CMK (cell line): ENCODE data around the gene C19orf67.

Experiments used
- DNase-seq: peaks from one replicate; pipeline ENCODE4 v3.0.0-alpha.2; 2010; ENCODE audit warnings: low read depth

The C19orf67 gene

GRCh38 chr19:14107581-14108461 is 22.2 kb upstream of the C19orf67 start:
- DNase-seq = no peak

- no peak for DNase-seq
Observed at GRCh38 chr19:14106840-14107239, 21.3 kb upstream of the C19orf67 start.

- DNase-seq = no peak
Observed at GRCh38 chr19:14105680-14106079, 20.1 kb upstream of the C19orf67 start.

GRCh38 chr19:14103310-14103709 is 17.7 kb upstream of the C19orf67 start:
- DNase-seq = no peak

GRCh38 chr19:14102756-14103155 is 17.2 kb upstream of the C19orf67 start:
- no peak for DNase-seq

DNA sequence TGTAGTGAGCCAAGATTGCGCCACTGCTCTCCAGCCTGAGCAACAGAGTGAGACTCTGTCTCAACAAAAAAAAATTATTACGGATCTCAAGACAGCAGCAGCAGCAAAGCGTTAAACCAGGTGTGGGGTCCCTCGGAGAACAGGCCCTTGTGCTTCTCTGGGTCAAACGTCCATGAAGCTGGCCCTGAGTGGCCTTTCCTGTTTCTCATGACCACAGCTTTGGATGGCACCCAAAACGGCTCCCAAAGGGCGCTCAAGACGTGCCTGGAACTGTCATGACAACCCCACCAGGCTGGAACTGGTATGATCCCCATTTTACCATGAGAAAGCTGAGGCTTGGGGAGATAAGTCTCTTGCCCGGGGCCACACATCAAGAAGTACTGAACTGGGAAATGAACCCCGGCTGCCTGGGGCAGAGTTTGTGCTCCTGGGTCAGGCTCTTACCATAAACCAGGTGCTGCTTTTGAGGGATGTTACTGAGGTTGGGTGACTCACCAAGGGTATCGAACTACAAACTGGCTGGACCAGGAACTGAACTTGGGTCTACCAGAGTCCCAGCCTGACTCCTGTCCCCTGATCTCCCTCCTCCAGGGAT is 16.6 kb upstream of the C19orf67 start:
- no peak for DNase-seq

- DNase-seq = no peak
Observed at GRCh38 chr19:14101003-14101545, 15.5 kb upstream of the C19orf67 start.

GRCh38 chr19:14097532-14098151 is 12.1 kb upstream of the C19orf67 start:
- DNase-seq = no peak

- no peak for DNase-seq
Observed at GRCh38 chr19:14096272-14096992, 10.8 kb upstream of the C19orf67 start.

- DNase-seq = no peak
Observed at GRCh38 chr19:14094854-14095253, 9.3 kb upstream of the C19orf67 start.

- no peak for DNase-seq
Observed at GRCh38 chr19:14093117-14093823, 7.7 kb upstream of the C19orf67 start.

DNA sequence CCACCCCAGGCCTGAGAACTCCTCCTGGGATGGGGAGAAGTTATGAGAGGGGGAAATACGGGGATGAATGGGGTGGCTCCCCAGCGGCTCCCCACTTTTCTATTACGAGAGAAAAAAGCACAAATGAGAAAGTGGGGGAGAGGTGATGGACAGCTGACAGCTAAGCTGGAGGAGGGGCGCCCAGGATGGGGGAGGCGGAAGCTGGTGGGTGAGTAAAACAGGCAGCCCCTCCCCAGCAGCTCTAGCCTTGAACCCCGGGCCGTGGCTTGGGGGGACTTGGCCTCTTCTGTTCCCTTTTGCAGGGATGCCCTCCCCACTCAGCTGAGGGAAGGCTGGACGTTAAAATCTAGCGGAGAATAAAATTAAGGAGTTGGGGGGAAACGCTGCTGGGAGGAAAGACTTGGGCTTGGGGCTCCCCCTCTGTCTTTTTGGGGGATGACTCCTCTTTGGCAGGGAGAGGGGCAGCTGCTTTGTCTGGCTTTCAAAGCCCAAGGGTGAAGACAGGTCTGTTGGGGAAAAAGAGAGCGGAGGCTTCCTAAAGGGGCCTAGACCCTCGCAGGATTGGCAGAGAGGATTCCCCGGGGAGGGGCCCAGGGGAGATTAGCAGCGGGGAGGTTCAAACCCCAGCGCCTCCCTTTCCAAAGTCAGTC is 6.4 kb upstream of the C19orf67 start:
- no peak for DNase-seq

DNA sequence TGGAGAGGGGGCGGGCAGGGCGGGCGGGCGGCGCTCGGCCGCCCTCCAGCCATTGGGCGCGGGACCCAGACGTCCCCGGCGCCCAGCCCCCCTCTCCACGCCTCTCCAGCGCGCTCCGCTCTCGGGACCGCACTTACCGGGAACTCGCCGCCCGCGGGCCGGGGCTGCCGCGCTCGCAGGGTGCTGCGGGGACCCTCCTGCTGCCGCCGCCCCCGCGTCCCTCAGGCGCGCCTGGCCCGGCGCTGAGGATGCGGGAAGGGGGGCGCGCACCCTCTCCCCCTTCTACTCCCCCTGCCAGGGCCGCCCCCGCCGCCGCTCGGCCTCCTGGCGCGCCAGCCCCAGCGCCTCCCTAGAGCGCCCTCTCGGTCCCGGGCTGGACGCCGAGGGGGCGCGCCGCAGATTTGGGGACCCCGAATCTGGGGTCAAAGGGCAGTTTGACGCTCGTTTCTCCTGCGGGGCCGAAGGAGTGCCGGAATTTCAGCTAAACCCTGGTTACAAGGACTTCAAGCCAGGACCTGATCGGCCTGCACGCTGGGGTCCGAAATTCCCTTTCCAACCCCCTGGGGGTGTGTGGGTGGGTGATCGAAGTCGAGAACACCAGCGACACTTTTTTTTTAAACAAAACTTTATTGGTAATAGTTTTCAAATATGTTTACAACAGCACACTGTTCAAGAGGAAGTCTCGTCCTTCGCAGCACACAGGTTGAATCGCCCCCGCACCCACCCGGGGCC is 5.7 kb upstream of the C19orf67 start:
- DNase-seq = no peak

GRCh38 chr19:14090509-14091080 is 5.0 kb upstream of the C19orf67 start, which contains the start of gene SAMD1:
Gene SAMD1, minus strand, starts transcription at chr19:14090751.
- DNase-seq = no peak

GRCh38 chr19:14089662-14090508 is 4.3 kb upstream of the C19orf67 start:
- no peak for DNase-seq

DNA sequence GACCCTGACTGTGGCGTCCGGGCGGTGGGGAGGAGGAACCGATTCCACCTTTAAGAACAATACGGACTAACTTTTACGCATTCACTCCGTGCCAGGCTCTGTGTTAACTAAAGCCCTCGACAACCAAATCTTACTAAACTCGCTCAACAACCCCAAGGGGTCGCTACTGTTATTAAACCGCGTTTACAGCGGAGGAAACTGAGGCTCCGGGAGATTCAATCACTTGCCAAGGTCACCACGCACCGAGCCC is 3.8 kb upstream of the C19orf67 start:
- DNase-seq = no peak

GRCh38 chr19:14088634-14089411 is 3.2 kb upstream of the C19orf67 start:
- no peak for DNase-seq

DNA sequence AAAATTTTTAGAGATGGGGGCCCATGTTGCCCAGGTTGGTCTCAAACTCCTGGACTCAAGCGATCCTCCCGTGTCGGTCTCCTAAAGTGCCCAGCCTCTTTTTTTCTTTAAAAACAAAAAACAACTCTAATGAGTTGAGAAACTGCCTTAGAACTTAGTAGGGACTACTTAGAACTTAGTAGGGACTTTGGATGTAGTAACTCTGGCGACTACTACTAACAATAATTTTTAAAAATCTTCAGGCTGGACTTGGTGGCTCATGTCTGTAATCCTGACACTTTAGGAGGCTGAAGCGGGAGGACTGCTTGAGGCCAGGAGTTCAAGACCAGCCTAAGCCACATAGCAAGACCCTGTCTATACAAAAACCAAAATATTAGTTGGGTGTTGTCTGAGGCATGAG is 515 bp upstream of the C19orf67 start:
- DNase-seq = no peak

- no peak for DNase-seq
Observed at GRCh38 chr19:14082675-14082960, 3.0 kb downstream of the C19orf67 start.
